ENCODE results near the gene DBET.
"Not testable (repeated sequence)": the region's sequence is repeated elsewhere in the genome, so short reads cannot be mapped to it uniquely, and the experiment has no call there.

Gene DBET
- 0 reads per million in 3 experiments for total RNA-seq

GRCh38 chr4:190064342-190064741 is at the start of gene DBET:
TSS of gene DBET (plus strand) at chr4:190064502.
- not testable (repeated sequence) for DNase-seq

DNA sequence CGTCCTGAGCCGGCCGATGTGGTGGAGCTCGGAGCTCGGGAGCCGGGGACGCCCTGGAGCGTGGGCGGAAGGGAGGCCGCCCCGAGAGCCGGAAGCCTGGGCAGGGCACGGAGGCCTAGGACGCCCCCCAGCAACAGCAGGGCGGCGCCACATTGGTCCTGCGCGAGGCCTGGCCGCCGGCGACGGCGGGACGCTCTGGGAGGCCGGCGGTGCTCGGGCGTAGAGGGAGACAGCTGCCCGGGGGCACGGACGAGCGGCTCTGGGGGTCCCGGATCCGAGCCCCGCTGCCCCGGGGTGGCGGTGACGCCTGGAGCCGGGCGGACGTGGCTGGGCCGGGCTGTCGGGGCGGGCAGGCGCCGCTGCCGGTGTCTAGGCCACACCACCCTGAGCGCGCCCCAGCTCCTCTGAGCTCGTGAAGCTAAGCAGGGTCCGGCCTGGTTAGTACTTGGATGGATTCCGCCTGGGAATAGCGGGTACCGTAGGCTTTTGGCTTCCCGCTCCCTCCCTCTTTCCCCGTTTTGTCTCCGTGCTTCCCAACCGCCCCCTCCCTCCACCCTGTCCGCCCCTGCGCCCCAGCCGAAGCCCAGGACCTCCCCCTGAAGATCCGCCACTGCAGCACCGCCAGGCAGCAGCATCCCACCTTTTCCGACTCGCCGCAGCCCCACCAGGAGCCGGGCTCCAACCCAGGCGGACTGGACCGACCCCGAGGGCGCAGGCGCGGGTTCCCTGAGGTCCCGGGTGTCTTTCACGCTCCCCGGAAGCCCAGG is 49.3 kb upstream of the DBET start:
- no peak for DNase-seq

- no peak for DNase-seq
Observed at GRCh38 chr4:190015538-190016368, 48.5 kb upstream of the DBET start.

DNA sequence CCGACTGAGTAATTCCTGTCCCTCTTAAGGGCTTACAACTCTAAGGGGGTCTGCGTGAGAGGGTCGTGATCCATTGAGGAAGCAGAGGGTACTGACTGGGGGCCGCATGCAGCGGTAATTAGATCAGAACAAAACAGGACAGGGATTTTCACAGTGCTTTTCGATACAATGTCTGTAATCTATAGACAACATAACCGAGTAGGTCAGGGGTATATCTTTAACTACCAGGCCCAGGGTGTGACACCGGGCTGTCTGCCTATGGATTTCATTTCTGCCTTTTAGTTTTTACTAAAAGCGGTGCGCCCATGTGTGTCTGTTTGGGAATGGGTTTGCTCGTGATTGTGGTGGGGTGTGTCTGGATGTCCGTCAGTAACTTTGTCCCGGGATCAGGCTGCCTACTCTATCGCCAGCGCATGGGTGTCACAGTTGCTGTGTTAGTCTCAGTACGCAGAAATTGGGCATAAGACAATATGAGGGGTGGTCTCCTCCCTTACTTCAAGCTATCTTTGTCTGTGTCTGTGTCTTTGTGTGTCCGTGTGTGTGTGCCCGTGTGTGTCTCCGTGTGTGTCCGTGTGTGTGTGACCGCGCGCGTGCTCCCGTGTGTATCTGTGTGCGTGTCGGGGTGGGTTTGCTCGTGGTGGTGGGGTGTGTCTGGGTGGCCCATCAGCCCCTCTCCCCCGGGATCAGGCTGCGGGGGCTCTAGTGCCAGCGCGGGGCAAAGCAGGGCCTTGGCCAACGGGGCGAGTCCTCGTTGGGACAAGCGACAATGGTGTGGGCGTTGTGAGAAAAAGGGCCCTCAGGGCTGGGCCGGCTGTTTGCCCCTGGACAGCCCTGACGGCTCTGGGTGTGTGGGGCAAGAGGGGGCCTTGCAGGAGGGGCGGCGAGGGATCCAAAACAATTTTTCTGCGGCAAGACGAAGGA is 47.7 kb upstream of the DBET start:
- no peak for DNase-seq

GRCh38 chr4:190017357-190018200 is 46.7 kb upstream of the DBET start:
- no peak for DNase-seq

DNA sequence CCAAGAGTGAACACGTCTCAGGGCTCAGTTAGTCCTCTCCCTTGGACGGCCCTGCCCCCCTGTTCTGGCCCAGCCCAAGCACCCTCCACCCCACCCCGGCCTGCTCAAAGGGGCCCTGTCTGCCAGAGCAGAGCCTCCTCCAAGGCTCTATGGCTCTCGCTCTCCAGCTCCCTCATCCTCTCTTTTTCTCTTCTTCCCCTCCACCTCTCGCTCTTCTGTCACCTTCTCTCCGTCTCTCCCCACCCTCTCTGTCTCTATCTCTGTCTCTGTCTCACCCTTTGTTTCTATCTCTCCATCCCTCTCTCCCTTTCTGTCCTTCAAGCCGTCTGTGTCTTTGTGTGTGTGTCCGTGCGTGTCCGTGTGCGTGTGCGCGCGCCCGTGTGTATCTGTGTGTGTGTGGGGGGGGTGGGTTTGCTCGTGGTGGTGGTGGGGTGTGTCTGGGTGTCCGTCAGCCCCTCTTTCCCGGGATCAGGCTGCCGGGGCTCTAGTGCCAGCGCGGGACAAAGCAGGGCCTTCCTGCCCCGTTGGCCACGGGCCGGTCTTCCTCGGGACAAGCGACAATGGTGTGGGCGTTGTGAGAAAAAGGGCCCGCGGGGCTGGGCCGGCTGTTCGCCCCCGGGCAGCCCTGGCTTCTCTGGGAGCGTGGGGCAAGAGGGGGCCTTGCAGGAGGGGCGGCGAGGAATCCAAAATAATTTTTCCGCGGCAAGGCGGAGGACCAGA is 45.9 kb upstream of the DBET start:
- no peak for DNase-seq

GRCh38 chr4:190019023-190019858 is 45.1 kb upstream of the DBET start:
- no peak for DNase-seq

DNA sequence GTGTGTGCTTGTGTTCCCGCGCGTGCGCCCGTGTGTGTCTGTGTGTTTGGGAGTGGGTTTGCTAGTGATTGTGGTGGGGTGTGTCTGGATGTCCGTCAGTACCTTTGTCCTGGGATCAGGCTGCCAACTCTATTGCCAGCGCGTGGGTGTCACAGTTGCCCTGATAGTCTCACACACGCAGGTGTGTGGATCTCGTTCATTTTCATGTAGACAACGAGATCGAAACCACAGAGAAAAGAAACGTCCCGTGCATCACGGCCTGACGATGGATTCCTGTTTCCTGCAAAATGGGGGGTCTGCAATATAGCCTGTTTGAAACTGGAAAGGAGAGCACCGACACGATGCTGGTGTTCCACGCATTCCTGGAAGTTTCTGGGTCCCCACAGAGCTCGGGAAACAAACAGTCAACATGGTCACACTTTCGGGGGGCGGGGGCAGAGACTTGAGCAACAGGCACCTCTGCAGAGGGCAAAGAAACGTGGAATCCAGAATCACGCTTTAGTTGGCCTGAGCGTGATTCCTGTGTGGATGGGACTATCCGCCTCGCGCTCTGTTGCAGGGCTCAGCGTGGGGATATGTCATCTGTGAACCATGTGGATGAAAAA is 44.3 kb upstream of the DBET start:
- DNase-seq: not testable (repeated sequence)

DNA sequence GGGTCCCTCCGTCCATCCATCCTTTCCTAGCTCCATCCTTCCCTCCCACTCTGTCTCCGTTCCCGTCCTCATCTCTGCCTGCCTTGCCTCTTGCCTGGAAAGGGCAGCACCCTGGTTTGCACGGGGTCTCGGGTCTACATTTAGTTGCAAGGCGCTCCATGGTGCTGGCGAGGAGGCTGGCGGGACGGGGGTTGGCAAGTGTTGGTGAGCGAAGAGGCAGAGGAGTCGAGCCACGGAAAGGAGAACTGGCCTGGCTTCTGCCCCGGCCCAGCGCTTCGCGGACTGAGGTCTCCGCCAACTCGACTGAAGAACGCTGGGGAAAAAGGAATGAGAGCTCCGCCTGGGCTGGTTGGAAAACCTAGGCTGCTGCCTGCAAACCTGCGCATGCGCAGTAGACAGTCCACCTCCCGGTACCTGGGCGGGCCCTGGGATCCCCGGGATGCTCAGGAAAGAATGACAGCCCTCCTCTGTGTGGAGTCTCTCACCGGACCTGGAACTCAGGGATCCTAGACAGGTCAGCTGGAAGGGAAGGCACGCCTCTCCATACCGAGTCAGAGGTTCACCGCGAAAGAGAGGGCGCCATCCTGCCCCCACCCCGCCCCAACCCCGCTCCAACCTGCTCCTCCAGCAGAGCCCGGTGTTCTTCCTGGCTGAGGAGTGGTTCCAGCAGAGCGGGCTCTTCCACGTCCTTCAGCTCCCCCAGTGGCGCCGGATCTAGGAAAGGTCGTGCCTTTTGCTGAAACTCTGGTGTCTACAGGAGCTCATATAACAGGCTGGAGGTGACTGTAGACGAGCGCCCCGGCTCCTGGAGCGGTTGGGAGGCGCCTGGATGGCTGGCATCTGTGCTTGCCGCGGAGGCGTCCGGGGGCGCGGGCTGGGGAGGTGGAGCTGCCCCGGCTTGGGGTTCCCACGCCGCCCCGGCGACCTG is 43.2 kb upstream of the DBET start:
- DNase-seq: peak; percentile 25

DNA sequence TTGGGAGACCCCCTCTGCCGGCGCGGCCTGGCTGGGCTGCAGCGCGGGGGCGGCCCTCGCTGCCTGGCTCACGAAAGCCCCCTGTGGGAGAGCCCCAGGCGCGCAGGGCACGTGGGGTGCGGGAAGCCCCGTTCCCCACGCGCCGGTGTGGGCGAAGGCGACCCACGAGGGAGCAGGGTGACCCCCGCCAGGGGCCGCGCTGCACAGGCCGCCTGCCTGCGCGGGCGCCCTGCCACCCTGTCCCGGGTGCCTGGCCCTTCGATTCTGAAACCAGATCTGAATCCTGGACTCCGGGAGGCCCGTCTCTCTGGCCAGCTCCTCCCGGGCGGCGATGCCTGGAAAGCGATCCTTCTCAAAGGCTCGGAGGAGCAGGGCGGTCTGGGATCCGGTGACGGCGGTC is 42.3 kb upstream of the DBET start:
- DNase-seq: not testable (repeated sequence)

DNA sequence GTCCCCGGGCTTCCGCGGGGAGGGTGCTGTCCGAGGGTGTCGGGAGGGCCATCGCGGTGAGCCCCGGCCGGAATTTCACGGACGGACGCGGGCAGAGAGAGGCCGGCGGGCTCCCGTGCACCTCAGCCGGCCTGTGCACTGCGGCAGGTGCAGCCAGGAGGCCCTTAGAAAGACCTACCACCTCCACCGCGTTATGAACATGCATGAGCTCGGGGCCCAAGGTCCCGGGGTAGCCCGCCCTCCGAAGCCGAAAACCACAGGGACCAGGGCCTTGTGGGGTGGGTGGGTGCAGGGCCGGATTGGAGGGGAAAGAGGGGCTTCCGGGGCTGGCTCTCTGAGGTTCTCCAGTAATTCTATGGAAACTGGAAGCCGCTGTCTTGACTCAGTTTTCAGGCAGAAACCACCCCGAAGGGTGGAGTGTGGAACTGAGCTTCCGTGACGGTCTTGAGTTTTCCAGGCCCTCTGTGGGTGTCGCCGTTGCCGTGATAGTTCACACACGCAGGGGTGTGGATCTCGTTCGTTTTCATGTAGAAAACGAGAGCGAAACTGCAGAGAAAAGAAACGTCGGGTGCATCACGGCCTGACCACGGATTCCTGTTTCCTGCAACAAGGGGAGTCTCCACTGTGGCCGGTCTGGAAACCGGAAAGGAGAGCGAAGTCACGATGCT is 41.6 kb upstream of the DBET start:
- not testable (repeated sequence) for DNase-seq

GRCh38 chr4:190027156-190027555 is 37.1 kb upstream of the DBET start, which contains the start of gene FRG2:
TSS of gene FRG2 (minus strand) at chr4:190027256. CDS start at chr4:190027204, 52 bp downstream.
- DNase-seq: not testable (repeated sequence)

DNA sequence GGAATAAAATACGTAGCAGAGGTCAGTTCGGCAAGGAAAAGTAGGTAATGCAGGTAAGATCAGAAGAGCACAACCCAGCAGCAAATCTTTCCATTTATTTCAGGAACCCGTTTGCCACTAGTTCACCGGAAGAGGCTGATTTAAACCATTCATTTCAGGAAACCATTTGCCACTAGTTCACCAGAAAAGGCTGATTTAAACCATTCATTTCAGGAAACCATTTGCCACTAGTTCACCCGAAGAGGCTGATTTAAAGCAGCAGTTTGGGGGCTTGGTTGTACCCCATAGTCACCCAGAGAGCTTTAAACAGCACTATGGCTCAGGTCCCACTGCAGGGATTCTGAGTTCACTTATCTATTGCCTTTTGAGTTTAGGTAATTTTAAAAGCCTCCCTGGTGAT is 33.0 kb upstream of the DBET start:
- DNase-seq: not testable (repeated sequence)

- not testable (repeated sequence) for DNase-seq
Observed at GRCh38 chr4:190037704-190038388, 26.5 kb upstream of the DBET start.

DNA sequence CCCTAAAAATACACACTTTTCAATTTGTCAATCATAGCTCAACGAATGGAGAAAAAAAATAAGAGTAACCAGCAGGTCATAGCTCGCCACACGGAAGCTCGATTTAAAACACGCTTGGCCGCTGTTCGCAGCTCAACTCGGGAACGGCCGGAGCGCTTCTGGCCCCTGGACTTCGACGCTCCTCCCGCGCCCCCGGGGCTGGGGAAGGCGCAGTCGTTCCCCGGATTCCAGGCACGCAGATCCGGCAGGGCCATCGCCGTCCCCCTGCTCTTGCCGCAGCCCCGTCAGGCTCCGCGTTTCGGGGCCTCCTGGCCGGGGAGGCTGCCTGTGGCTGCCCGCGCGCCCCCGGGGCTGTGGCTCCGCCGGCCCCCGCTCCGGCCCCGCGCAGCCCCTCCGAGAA is 23.4 kb upstream of the DBET start:
- not testable (repeated sequence) for DNase-seq

GRCh38 chr4:190047627-190048026 is 16.7 kb upstream of the DBET start:
- not testable (repeated sequence) for DNase-seq

All from central memory CD4-positive, alpha-beta T cell (primary cell).